ENCODE data around the gene KRT76. TPM values are rescaled to one million over a fixed set of nuclear protein-coding genes. Genes with fewer than 3 reads are reported as not detected.

The KRT76 gene
- total and polyA plus RNA-seq, 4 donors, result not detected

DNA sequence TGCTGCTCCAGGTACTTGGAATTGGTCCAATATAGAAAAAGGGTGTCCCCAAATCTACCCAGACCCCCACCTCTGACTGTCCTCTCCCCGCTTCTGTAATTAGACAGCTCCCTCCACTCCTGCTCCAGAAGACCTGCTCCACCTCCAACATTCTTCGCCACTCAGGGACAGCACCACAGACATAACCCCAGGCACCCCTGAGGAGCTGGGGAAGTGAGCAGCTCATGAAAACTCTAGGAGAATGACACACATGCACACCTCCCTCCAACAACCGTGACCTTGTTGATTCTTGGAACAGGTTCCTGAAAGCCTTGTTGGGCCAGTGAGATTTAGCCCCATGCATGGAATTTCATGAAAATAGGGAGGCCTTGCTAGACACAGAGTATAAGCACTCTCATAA is 28.6 kb upstream of the KRT76 start:
- Histone ChIP-seq H3K9me3 (ENCODE audit: control insufficient read depth in 4 of 4, insufficient read depth in 3 of 4, low read length in 3 of 4) (peaks cover 0 to 3% (median 0%) of the 10 kb centered on the region in 4 donors), H3K4me3 (no peak overlapping the region), H3K9ac (ENCODE audit: insufficient read depth in 1 of 2, low read length in 2 of 2) (no peak overlapping the region), H3K36me3 (ENCODE audit: control insufficient read depth in 4 of 4, insufficient read depth in 4 of 4, low read length in 4 of 4) (no peaks in the 10 kb centered on the region), H3K27ac (ENCODE audit: low read depth in 1 of 2, low read length in 1 of 2) (no peak overlapping the region), H3K4me1 (ENCODE audit: control insufficient read depth in 5 of 5, insufficient read depth in 5 of 5, low read length in 5 of 5) (no peaks in the 10 kb centered on the region), H3K27me3 (ENCODE audit: control insufficient read depth in 3 of 3, insufficient read depth in 3 of 3, low read length in 2 of 3) (peaks cover 0 to 26% (median 3%) of the 10 kb centered on the region in 3 donors)
- 84 to 93% methylated on average over 3 of the region's 3 CpGs for WGBS, 2 donors
- TF ChIP-seq, protein P1, sequence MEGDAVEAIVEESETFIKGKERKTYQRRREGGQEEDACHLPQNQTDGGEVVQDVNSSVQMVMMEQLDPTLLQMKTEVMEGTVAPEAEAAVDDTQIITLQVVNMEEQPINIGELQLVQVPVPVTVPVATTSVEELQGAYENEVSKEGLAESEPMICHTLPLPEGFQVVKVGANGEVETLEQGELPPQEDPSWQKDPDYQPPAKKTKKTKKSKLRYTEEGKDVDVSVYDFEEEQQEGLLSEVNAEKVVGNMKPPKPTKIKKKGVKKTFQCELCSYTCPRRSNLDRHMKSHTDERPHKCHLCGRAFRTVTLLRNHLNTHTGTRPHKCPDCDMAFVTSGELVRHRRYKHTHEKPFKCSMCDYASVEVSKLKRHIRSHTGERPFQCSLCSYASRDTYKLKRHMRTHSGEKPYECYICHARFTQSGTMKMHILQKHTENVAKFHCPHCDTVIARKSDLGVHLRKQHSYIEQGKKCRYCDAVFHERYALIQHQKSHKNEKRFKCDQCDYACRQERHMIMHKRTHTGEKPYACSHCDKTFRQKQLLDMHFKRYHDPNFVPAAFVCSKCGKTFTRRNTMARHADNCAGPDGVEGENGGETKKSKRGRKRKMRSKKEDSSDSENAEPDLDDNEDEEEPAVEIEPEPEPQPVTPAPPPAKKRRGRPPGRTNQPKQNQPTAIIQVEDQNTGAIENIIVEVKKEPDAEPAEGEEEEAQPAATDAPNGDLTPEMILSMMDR (IDR thresholded peaks at IDR 0.05; ENCODE audit: control extremely low read depth, extremely low read depth), result no peak
- ATAC-seq (ENCODE audit: insufficient read depth, low FRiP score) (no peak), DNase-seq (no peak)

DNA sequence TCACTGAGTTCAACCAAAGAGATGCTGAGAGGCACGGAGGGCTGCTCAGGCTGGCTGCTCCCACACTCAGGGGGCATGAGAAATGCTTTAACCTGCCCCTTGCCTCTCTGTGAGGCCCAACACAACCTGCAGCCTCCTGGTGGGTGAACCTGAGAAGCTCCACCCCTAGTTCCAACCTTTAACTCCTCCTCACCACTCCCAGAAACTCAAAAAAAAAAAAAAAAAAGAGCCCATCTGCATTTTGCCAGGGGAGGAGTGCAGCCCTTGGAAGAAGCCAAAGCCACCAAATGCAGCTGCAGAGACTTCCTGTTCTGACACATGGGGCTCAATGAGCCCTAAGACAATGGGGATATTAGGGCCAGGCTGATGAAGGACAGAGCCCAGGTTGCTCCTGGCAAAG is 27.9 kb upstream of the KRT76 start:
- no peak overlapping the region for H3K27ac ChIP-seq (ENCODE audit: low read depth in 1 of 2, low read length in 1 of 2)
- TF ChIP-seq, protein P1 (IDR thresholded peaks at IDR 0.05; ENCODE audit: control extremely low read depth, extremely low read depth), result no peak
- DNase-seq (no peak), ATAC-seq (ENCODE audit: insufficient read depth, low FRiP score) (no peak)
- H3K4me3 ChIP-seq, result no peak overlapping the region
- H3K4me1 ChIP-seq (ENCODE audit: control insufficient read depth in 5 of 5, insufficient read depth in 5 of 5, low read length in 5 of 5), result peaks cover 0 to 4% (median 0%) of the 10 kb centered on the region in 5 donors
- H3K27me3 ChIP-seq (ENCODE audit: control insufficient read depth in 3 of 3, insufficient read depth in 3 of 3, low read length in 2 of 3), result peaks cover 0 to 26% (median 3%) of the 10 kb centered on the region in 3 donors
- H3K9ac ChIP-seq (ENCODE audit: insufficient read depth in 1 of 2, low read length in 2 of 2), result no peak overlapping the region
- no peaks in the 10 kb centered on the region for H3K36me3 ChIP-seq (ENCODE audit: control insufficient read depth in 4 of 4, insufficient read depth in 4 of 4, low read length in 4 of 4)
- peaks cover 0 to 3% (median 0%) of the 10 kb centered on the region in 4 donors for H3K9me3 ChIP-seq (ENCODE audit: control insufficient read depth in 4 of 4, insufficient read depth in 3 of 4, low read length in 3 of 4)
- 39 to 42% methylated on average over 1 of the region's 1 CpG for WGBS, 2 donors

DNA sequence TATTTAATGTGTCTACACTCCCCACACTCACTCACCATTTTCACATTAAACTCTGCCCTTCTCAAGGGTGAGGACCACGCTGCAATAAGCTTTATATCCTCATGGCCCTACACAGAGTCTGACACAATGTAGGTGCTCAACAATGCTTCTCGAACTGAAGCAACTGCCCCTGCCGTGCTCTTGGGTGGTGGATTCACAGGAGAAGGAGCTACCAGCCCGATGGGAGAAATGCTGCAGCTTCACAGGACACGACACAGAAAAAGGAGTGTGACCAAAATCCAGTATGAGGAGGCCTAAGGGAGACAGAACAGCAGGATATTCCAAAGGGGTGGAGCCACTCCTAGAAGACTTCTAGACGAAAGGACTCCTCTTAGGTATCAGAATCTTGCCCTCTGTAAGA is 25.3 kb upstream of the KRT76 start:
- DNase-seq (no peak), ATAC-seq (ENCODE audit: insufficient read depth, low FRiP score) (no peak)
- H3K27ac ChIP-seq (ENCODE audit: low read depth in 1 of 2, low read length in 1 of 2), result no peak overlapping the region
- H3K4me1 ChIP-seq (ENCODE audit: control insufficient read depth in 5 of 5, insufficient read depth in 5 of 5, low read length in 5 of 5), result peaks cover 0 to 8% (median 0%) of the 10 kb centered on the region in 5 donors
- H3K4me3 ChIP-seq, result no peak overlapping the region
- no peaks in the 10 kb centered on the region for H3K9me3 ChIP-seq (ENCODE audit: control insufficient read depth in 4 of 4, insufficient read depth in 3 of 4, low read length in 3 of 4)
- no peaks in the 10 kb centered on the region for H3K36me3 ChIP-seq (ENCODE audit: control insufficient read depth in 4 of 4, insufficient read depth in 4 of 4, low read length in 4 of 4)
- peaks cover 0 to 18% (median 3%) of the 10 kb centered on the region in 3 donors for H3K27me3 ChIP-seq (ENCODE audit: control insufficient read depth in 3 of 3, insufficient read depth in 3 of 3, low read length in 2 of 3)
- TF ChIP-seq, protein P1 (IDR thresholded peaks at IDR 0.05; ENCODE audit: control extremely low read depth, extremely low read depth), result no peak
- 71 to 87% methylated on average over 6 of the region's 6 CpGs for WGBS, 2 donors
- H3K9ac ChIP-seq (ENCODE audit: insufficient read depth in 1 of 2, low read length in 2 of 2), result no peak overlapping the region

DNA sequence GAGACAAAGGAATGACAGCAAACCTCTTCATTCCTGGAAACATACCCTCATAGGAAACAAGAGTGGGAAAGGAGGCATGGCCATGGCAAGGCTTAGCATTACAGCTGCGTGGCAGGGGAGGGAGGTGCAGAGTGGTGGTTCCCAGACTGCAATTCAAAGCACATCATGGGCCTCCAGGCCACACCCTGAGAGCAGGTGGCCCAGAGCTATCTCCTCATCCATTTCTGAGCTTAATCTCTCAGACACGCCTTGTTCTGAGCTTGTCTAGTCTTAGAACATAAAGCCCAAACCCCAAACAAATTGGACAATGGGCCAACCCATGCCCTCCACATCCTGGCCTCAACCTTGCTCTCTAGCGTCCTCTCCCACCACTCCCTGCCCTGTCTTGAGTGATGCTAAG is 24.6 kb upstream of the KRT76 start:
- Histone ChIP-seq H3K27ac (ENCODE audit: low read depth in 1 of 2, low read length in 1 of 2) (no peak overlapping the region), H3K4me1 (ENCODE audit: control insufficient read depth in 5 of 5, insufficient read depth in 5 of 5, low read length in 5 of 5) (peaks cover 0 to 8% (median 0%) of the 10 kb centered on the region in 5 donors), H3K9me3 (ENCODE audit: control insufficient read depth in 4 of 4, insufficient read depth in 3 of 4, low read length in 3 of 4) (no peaks in the 10 kb centered on the region), H3K4me3 (no peak overlapping the region), H3K27me3 (ENCODE audit: control insufficient read depth in 3 of 3, insufficient read depth in 3 of 3, low read length in 2 of 3) (peaks cover 0 to 16% (median 3%) of the 10 kb centered on the region in 3 donors), H3K9ac (ENCODE audit: insufficient read depth in 1 of 2, low read length in 2 of 2) (no peak overlapping the region), H3K36me3 (ENCODE audit: control insufficient read depth in 4 of 4, insufficient read depth in 4 of 4, low read length in 4 of 4) (no peaks in the 10 kb centered on the region)
- DNase-seq (no peak), ATAC-seq (ENCODE audit: insufficient read depth, low FRiP score) (no peak)
- 75 to 80% methylated on average over 3 of the region's 3 CpGs for WGBS, 2 donors
- TF ChIP-seq, protein P1 (IDR thresholded peaks at IDR 0.05; ENCODE audit: control extremely low read depth, extremely low read depth), result no peak

Data from lung (tissue), 12 donors.